GM18951 (cell line): ENCODE results near the gene HNRNPLL.

Experiments used
- POLR2A ChIP-seq: IDR thresholded peaks from 4 replicates; pipeline ENCODE4 v1.6.1; 2011; ENCODE audit warnings: mild to moderate bottlenecking; ENCODE audit not compliant: insufficient read length, insufficient read depth; ENCODE audit errors: extremely low read depth
- in situ Hi-C: fragments of 300-500 bp; cut with MboI; formaldehyde crosslinking; loops from one replicate; pipeline ENCODE4 v1.12.0; 2022; ENCODE audit warnings: low sequenced_read_pairs, mixed read lengths, inconsistent platforms; ENCODE audit not compliant: unreplicated experiment

The HNRNPLL gene

DNA sequence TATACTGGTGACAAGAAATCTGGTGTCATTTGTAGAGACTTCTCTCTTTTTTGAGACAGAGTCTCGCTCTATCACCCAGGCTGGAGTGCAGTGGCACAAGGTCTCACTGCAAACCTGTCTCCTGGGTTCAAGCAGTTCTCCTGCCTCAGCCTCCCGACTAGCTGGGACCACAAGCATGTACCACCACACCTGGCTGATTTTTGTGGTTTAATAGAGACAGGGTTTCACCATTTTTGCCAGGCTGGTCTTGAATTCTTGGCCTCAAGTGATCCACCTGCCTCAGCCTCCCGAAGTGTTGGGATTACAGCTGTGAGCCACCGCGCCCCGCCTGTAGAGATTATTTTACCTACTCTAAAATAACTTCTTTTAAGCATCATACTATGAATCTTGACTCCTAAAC lies 6.5 kb downstream of the HNRNPLL start:
- TF ChIP-seq POLR2A, result no peak
- in situ Hi-C loops, result no loop called here

DNA sequence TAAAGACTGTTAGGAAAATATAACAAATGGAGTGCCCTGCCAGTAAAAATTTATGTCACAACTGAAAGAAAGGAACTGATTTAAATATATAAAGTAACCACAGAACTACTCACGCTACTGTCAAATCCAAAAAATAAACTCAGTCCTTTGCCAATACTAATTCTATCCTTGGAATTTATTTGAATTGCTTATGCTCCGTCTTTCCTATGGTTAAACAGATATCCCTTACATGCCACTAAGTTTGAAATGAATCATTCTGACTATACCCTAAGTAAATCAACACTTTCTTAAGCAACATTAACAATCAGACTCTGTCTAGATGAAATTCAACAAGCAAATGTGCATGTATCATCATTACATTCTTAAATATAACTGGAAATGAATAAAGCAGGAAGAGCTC lies 9.8 kb downstream of the HNRNPLL start:
- in situ Hi-C loops, result no loop called here
- TF ChIP-seq POLR2A, result no peak

DNA sequence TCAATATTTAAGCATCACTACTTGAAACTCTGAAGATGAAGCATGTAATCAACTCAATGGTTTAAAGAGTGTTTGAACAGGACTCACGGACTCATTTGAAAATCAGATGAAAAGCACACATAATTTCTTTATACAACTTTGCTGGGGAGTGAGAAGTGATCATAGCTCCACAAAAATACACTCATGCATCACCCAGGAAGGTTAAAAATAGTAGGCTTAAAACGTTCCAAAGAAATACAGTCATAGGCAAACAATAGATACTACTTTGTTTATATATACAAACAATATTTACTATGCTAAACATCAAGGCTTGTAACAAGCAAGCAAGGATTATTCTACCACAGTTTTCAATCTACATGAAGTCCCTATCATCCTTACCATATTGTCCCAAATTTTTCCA lies 11.6 kb downstream of the HNRNPLL start:
- in situ Hi-C loops, result no loop called here
- no peak for TF ChIP-seq POLR2A

DNA sequence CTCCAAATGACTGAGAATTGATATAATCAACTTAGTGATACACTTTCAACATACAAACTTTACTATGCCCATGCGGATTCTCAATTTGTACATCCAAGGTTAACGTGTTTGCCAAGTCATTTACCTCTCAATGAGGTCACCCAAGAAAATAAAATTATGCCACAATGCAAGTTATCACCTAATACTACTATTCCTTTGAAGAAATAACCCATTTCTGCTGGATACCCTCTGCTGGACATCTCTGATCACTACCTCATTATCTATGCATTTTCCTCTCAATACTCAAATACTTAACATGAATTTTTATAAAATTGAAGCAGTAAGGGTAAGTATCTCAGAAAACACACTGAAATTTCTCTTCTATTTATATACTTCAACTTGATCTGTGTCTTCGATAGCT lies 12.7 kb downstream of the HNRNPLL start:
- in situ Hi-C loops, result no loop called here
- no peak for TF ChIP-seq POLR2A

DNA sequence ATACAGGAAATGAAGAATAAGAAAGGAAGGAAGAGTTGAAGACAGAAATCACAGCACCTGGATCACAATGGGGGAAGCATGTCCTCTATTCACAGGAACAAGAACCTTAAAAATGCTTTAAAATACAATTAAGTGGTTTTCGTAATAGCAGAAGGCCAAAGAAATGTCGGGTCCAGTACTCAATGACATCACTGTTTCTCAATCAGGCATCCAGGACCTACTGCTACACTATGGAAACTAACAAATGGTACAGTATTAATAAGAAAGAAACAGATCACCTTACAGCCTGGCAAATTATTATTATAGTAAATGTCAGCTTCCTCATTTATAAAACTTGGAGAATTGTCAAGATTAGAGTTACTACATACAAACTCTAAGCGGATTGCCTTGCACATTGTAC lies 15.8 kb downstream of the HNRNPLL start:
- in situ Hi-C loops, result loop anchor here (5.0 kb wide), 1 partner anchor 135 kb away; no protein-coding TSS in a partner anchor
- TF ChIP-seq POLR2A, result no peak

DNA sequence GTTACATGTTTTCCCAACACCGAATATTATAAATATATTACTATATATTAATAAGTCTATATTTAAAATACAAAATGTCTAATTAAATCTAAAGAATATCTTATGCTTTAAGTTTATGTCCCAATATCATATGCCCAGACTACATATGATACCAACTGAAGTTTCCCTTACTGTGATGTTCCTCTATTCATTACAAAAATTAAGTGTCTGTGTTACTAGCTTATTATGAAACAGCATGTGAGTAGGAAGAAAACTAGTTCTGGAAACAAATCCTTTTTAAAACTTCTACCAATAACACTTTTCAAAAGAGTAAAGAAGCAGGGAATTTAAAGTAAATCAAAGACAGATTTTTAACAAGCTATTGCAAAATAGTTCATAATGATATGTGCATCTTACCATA lies 17.8 kb downstream of the HNRNPLL start:
- in situ Hi-C loops, result loop anchor here (5.0 kb wide), 1 partner anchor 137 kb away; no protein-coding TSS in a partner anchor
- TF ChIP-seq POLR2A, result no peak

DNA sequence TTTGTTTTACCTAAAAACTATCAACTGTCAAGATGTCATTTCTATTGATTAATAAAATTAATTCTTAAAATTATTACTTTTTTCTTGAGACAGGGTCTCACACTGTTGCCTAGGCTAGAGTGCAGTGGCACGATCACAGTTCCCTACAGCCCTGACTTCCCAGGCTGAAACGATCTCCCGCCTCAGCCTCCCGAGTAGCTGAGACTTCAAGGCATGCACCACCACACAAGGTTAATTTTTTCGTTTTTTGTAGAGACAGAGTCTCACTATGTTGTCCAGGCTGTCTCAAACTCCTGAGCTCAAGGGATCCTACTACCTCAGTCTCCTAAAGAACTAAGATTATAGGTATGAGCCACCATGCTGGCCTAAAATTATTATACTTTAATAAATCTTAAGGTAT lies 18.7 kb downstream of the HNRNPLL start:
- in situ Hi-C loops, result no loop called here
- no peak for TF ChIP-seq POLR2A

DNA sequence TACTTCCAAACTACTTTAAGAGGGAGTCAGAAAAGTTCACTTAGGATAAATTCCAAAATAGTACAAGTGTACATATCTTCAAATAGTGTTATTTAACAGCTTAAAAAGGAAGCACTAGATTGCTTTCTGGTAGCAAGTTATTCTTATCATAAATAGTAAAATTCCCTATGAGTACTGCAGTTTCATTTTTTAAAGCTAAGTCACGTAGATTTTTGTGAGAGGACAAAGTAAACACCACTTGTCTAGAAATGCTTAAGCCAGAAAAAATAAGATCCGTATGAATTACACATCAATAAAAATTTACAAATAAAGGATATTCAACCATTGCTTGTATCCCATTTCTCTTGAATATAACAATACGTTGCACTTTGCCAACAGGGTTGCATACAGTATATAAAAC lies 19.2 kb downstream of the HNRNPLL start:
- TF ChIP-seq POLR2A, result no peak
- in situ Hi-C loops, result no loop called here

DNA sequence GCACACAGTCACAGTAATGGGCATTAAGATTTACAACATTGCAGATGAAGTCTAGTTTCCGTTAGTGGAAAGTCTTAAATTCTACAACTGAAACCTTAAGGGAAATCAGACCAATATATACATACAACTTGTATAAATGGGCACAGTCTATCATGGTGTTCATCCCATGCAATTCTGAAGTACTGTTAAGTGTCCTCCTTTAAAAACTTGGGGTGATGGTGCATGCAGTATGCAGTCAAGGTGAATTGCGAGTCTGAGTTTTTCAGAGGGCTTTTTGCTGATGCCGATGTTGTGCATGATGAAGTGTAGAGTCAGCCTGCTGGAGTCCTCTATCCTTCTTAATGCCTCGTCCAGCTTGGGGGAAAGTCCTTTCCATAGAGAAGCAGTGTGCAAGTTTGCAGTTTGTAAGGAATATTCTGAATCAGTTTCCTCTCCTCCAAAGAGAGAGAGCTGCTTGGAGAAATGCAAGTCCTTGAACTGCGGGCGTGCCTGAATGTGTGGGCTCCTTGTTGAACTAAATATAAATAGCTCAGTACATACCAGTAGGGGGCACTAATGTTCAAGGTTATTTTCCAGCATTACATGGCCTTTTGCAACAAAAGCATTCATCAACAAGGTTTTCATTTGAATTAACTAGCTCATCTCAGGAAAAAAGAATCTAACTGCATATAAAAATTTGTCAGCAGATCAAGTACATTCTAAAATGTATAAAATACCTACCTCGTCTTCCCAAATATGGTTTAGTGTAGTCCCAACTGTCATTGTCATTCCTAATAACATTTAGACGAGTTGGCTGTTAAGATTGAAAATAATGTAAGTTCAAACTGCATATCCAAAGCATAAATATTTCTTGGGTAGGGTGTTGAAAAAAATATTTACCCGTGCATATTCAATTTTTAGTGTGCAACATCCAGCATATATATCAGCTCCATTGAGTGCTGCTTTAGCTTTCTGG lies 21.3 kb downstream of the HNRNPLL start:
- in situ Hi-C loops, result no loop called here
- no peak for TF ChIP-seq POLR2A

DNA sequence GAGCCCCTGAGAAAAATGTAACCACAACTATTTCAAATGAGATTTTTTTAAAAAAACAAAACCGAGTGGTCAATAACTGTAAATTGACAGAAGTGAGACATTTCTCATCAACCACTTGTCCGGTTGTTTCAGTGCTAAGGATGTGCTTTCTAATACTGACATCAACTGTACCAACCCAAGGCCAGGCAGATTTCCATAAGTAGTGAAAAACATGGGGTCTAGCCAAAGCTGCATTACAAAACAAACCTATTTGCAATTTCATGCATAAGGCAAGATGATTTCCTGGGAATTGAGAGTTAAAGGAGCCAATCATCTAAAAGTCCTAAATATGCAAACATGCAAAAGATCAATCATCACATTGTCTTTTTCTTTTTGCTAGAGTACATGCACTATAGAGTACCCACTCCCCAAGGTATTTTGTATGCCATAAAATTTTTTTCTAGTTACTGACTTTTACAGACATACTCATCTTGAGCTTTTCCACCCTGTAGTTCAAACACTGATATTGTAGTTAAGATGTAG lies 22.6 kb downstream of the HNRNPLL start:
- TF ChIP-seq POLR2A, result no peak
- in situ Hi-C loops, result no loop called here

DNA sequence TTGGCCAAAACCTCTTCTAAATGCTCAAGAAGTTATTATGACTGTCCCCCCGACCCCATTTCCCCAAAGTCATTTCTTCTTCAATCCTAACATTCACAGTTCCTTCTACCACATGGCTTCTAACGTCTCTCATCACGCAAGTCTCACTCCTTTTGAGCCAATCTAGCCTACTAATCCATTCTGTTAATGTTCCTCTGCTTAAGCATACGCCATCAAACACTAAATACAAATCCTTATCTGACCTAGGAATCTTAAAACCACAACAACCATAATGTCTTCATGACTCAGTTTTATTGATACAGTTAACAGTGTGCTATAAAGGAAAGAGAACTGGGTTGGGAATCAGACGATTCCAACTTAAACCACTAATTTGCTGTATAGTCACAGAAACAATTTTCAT lies 23.9 kb downstream of the HNRNPLL start:
- no peak for TF ChIP-seq POLR2A
- in situ Hi-C loops, result no loop called here

DNA sequence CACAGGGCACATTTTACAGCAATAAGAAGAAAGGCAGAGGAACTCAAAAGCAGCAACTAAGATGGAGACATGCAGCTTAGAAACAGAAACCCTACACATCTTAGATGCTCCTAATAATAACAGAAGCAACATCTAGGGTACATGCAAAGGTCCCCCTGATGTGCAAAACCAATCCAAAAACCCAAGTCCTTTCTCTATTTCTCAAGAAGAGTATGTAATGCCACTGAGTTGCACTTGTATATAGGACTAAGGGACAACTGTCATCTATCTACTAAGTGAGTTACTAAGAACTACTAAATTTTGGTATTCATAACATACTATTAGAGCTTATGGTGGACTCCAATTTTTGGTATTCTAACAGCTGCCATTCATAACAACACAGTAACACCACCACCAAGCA lies 28.4 kb downstream of the HNRNPLL start:
- in situ Hi-C loops, result no loop called here
- no peak for TF ChIP-seq POLR2A

DNA sequence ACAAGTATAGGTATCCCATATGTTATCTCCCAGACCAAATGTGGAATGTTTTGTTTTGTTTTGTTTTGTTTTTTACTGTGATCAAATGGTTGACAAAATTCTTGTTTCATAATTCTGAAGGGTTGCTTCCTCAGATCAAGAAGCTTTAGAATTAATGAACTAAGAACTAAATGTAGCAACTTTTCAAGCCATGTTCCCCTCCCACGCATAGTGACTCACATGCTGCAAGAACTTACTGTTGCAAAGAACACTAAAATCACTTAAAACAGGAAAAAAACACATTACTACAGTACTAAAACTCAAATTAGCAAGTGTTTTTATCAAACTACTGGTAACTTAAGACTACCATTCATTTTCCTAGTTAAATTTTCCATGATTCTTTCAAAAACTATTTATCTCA lies 30.6 kb downstream of the HNRNPLL start:
- in situ Hi-C loops, result no loop called here
- TF ChIP-seq POLR2A, result no peak

DNA sequence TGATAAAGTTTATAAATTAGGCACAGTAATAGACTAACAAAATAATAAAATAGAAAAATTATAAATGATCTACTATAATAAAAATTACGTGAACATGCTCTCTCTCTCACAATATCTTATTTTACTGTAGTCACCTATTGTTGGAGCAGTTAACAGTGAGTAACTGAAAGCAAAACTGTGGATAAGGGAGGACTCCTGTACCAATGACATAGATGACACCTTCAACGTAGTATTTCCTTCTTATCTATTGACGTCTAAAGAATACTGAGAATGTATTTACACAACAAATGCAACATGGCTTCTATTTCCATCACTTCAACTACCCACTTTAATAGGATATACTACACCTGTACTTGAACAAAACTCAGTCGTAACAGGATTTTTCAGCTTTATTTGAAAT lies 31.5 kb downstream of the HNRNPLL start:
- in situ Hi-C loops, result no loop called here
- TF ChIP-seq POLR2A, result no peak
